IMR-90 (cell line): ENCODE results near the gene CAMTA1. TPM values are rescaled to one million over a fixed set of nuclear protein-coding genes. Genes with fewer than 3 reads are reported as not detected.

Experiments used
- ATAC-seq: fragments of 200-7000 bp; cut with Tn5 transposase; 2 replicates; pipeline ENCODE4 v1.9.1; 2020; ENCODE audit warnings: low read depth, mild to moderate bottlenecking, moderate library complexity
- BruUV-seq: library from RNA; stranded (reverse); fragments of 400-500 nt; replicated peaks from 2 replicates; lab custom pipeline; 2021; lab: Mats Ljungman, UMichigan
- CTCF ChIA-PET: fragments of 300-600 bp; formaldehyde crosslinking; extraction: SDS; loops from one replicate; lab custom pipeline; 2021; ENCODE audit warnings: antibody characterized with exemption; lab: Yijun Ruan, JAX
- POLR2A ChIA-PET: fragments of 300-600 bp; sonication (Branson Sonifier 250); formaldehyde crosslinking; loops from one replicate; lab custom pipeline; 2022; ENCODE audit warnings: antibody characterized with exemption; ENCODE audit not compliant: unreplicated experiment; lab: Charles Lee
- DNase-seq: peaks from one replicate; pipeline ENCODE4 v3.0.0; 2013
- H2AFZ ChIP-seq: replicated peaks from 2 replicates; pipeline ENCODE3; 2013; ENCODE audit warnings: low read length, mild to moderate bottlenecking; ENCODE audit not compliant: poor library complexity
- H2AK5ac ChIP-seq: 2 replicates; pipeline ENCODE4 v1.6.1; 2013; ENCODE audit warnings: low read depth, low read length, inconsistent platforms
- H2AK9ac ChIP-seq: replicated peaks from 2 replicates; pipeline ENCODE3; 2013; ENCODE audit warnings: mild to moderate bottlenecking, low read depth, low read length, moderate library complexity; ENCODE audit not compliant: poor library complexity
- H2BK120ac ChIP-seq: 2 replicates; pipeline ENCODE4 v1.6.1; 2013; ENCODE audit warnings: low read depth, low read length, inconsistent platforms
- H2BK15ac ChIP-seq: 3 replicates; pipeline ENCODE4 v1.6.1; 2013; ENCODE audit warnings: low read depth, low read length, inconsistent platforms
- H2BK20ac ChIP-seq: 2 replicates; pipeline ENCODE4 v1.6.1; 2013; ENCODE audit warnings: low read depth, mild to moderate bottlenecking, inconsistent platforms, low read length, moderate library complexity
- H2BK5ac ChIP-seq: 2 replicates; pipeline ENCODE4 v1.6.1; 2013; ENCODE audit warnings: mild to moderate bottlenecking, low read depth, low read length, inconsistent platforms; ENCODE audit not compliant: poor library complexity, severe bottlenecking
- H3K14ac ChIP-seq: replicated peaks from 2 replicates; pipeline ENCODE4 v1.6.1; 2013; ENCODE audit warnings: low read depth, low read length, inconsistent platforms
- H3K18ac ChIP-seq: 2 replicates; pipeline ENCODE4 v1.6.1; 2013; ENCODE audit warnings: low read depth, low read length, control low read depth
- H3K23ac ChIP-seq: 2 replicates; pipeline ENCODE4 v1.6.1; 2013; ENCODE audit warnings: low read depth, low read length, inconsistent platforms
- H3K27ac ChIP-seq: 2 replicates; pipeline ENCODE4 v1.5.1; 2013; ENCODE audit warnings: mild to moderate bottlenecking, control low read depth, low read length; ENCODE audit not compliant: insufficient read depth
- H3K27me3 ChIP-seq: 2 replicates; pipeline ENCODE4 v1.6.1; 2013; ENCODE audit warnings: low read length; ENCODE audit not compliant: control insufficient read depth, insufficient read depth
- H3K36me3 ChIP-seq: 2 replicates; pipeline ENCODE4 v1.6.1; 2013; ENCODE audit warnings: low read length, mixed read lengths; ENCODE audit not compliant: control insufficient read depth, insufficient read depth
- H3K4ac ChIP-seq: 2 replicates; pipeline ENCODE4 v1.6.1; 2013; ENCODE audit warnings: low read depth, low read length, inconsistent platforms
- H3K4me1 ChIP-seq: 2 replicates; pipeline ENCODE4 v1.6.1; 2013; ENCODE audit warnings: low read length, mixed read lengths; ENCODE audit not compliant: control insufficient read depth, insufficient read depth
- H3K4me2 ChIP-seq: 2 replicates; pipeline ENCODE4 v1.6.1; 2013; ENCODE audit warnings: low read depth, mild to moderate bottlenecking, control low read depth, low read length, moderate library complexity
- H3K4me3 ChIP-seq: 2 replicates; pipeline ENCODE4 v1.5.1; 2013; ENCODE audit warnings: low read depth, mild to moderate bottlenecking, control low read depth, low read length, moderate library complexity; ENCODE audit not compliant: insufficient read depth
- H3K56ac ChIP-seq: 2 replicates; pipeline ENCODE4 v1.6.1; 2013; ENCODE audit warnings: low read length, inconsistent platforms; ENCODE audit not compliant: insufficient read depth; ENCODE audit errors: extremely low read depth
- H3K79me1 ChIP-seq, 2 experiments: 2 replicates each; pipeline ENCODE4 v1.6.1; 2013; ENCODE audit warnings: low read length in 2 of 2, inconsistent platforms in 1 of 2, low read depth in 1 of 2
- H3K9ac ChIP-seq: 2 replicates; pipeline ENCODE4 v1.6.1; 2013; ENCODE audit warnings: low read depth, low read length, control low read depth
- H3K9me1 ChIP-seq: 2 replicates; pipeline ENCODE4 v1.6.1; 2013; ENCODE audit warnings: low read length, inconsistent platforms; ENCODE audit not compliant: insufficient read depth
- H3K9me3 ChIP-seq: 2 replicates; pipeline ENCODE4 v1.6.1; 2013; ENCODE audit warnings: low read length; ENCODE audit not compliant: control insufficient read depth, insufficient read depth
- H4K20me1 ChIP-seq: 2 replicates; pipeline ENCODE4 v1.6.1; 2013; ENCODE audit warnings: low read length, inconsistent platforms; ENCODE audit not compliant: insufficient read depth
- H4K5ac ChIP-seq: 2 replicates; pipeline ENCODE4 v1.6.1; 2013; ENCODE audit warnings: mild to moderate bottlenecking, low read depth, low read length, control low read depth
- H4K8ac ChIP-seq, 2 experiments: 2 replicates each; pipeline ENCODE4 v1.6.1; 2013; ENCODE audit warnings: low read depth in 2 of 2, low read length in 2 of 2, control low read depth in 1 of 2, inconsistent platforms in 1 of 2
- H4K91ac ChIP-seq: 2 replicates; pipeline ENCODE4 v1.6.1; 2013; ENCODE audit warnings: low read depth, low read length, inconsistent platforms; ENCODE audit not compliant: insufficient read depth
- MXI1 ChIP-seq: IDR thresholded peaks from 2 replicates; pipeline ENCODE4 v1.6.1; 2012; ENCODE audit warnings: low read depth, mild to moderate bottlenecking, low read length, moderate library complexity, borderline replicate concordance
- RAD21 ChIP-seq: IDR thresholded peaks from 2 replicates; pipeline ENCODE4 v1.6.1; 2012; ENCODE audit warnings: low read length, improper control_type of control experiment
- RFX5 ChIP-seq: IDR thresholded peaks from 2 replicates; pipeline ENCODE4 v1.8.0; 2012; ENCODE audit warnings: low read depth, mild to moderate bottlenecking, low read length, moderate library complexity
- WGBS, 2 experiments: methylation state at CpG; one replicate each; pipeline versions ENCODE4 v1.1.5 to v1.1.7; 2013; ENCODE audit warnings: missing lambda C conversion rate in 2 of 2; ENCODE audit not compliant: insufficient read length in 1 of 2; ENCODE audit errors: extremely low coverage in 2 of 2; 5-methylcytosine and 5-hydroxymethylcytosine counted together
- dilution Hi-C: fragments of 300-500 bp; cut with HindIII; formaldehyde crosslinking; loops from one replicate; pipeline ENCODE4 v1.14.3; 2018; ENCODE audit warnings: low sequenced_read_pairs; ENCODE audit not compliant: unreplicated experiment
- in situ Hi-C: fragments of 300-500 bp; cut with MboI; formaldehyde crosslinking; loops from 3 replicates; pipeline ENCODE4 v1.14.3; 2019; ENCODE audit warnings: low sequenced_read_pairs, inconsistent platforms, mixed read lengths
- intact Hi-C: fragments of 100-400 bp; cut with micrococcal nuclease; formaldehyde crosslinking; loops from 2 replicates; pipeline ENCODE4 v1.10.0; 2022
- polyA plus RNA-seq, 3 experiments: library from polyadenylated mRNA; depleted of rRNA; stranded (reverse); fragments of >200 nt; gene quantifications; 2 replicates each; pipeline ENCODE4 v1.2.3, GENCODE V29; 2012; ENCODE audit warnings: low replicate concordance in 1 of 3
- total RNA-seq: library from RNA; depleted of rRNA; stranded (reverse); fragments of >200 nt; gene quantifications from 2 replicates; pipeline ENCODE4 v1.2.3, GENCODE V29; 2012

CAMTA1 gene
- total and polyA plus RNA-seq, 2 of the 4 experiments (the other 2 are of a cell fraction), result 35.5 to 74.3 TPM

- TF ChIP-seq MXI1 (no peak), RFX5 (no peak), RAD21 (no peak)
- Histone ChIP-seq H2AK5ac (no peak overlapping the region), H3K9me3 (no peaks in the 10 kb centered on the region), H3K4me3 (no peak overlapping the region), H3K27ac (no peak overlapping the region), H3K14ac (no peak overlapping the region), H2AFZ (no peak overlapping the region), H3K27me3 (peaks cover 13% of the 10 kb centered on the region), H3K18ac (no peak overlapping the region), H3K23ac (no peak overlapping the region), H2BK120ac (no peak overlapping the region), H3K9me1 (no peaks in the 10 kb centered on the region), H2BK20ac (no peak overlapping the region), H3K36me3 (no peaks in the 10 kb centered on the region), H2BK5ac (no peak overlapping the region), H2BK15ac (no peak overlapping the region), H4K8ac (no peak overlapping the region), H3K4me2 (no peak overlapping the region), H4K20me1 (no peaks in the 10 kb centered on the region), H4K91ac (no peak overlapping the region), H4K5ac (no peak overlapping the region), H3K79me1 (no peaks in the 10 kb centered on the region), H3K9ac (no peak overlapping the region), H3K4ac (no peak overlapping the region), H2AK9ac (no peak overlapping the region), H3K4me1 (peaks cover 2% of the 10 kb centered on the region; the same call in 1 of the 2 replicates), H3K56ac (no peak overlapping the region)
- WGBS, 2 experiments, result 93% methylated on average over 2 of the region's 6 CpGs; no CpG with 5 or more reads in 1 of the 2 experiments
- dilution Hi-C loops (no loop called here), in situ Hi-C loops (no loop called here), intact Hi-C loops (no loop called here)
- DNase-seq (no peak), ATAC-seq (no peak)
- POLR2A ChIA-PET, result no interaction called here
- no TSS peak for BruUV-seq
- CTCF ChIA-PET, result interaction anchor here (0.9 to 1.0 kb wide), 2 partner anchors 11 to 13 kb away, joined by 3 read pairs; no protein-coding TSS in a partner anchor
Measured at GRCh38 chr1:7120863-7121621, 335.8 kb downstream of the CAMTA1 start.
